GM21390 (cell line): ENCODE measurements around the gene CSH1.
"Not testable (repeated sequence)": the region's sequence is repeated elsewhere in the genome, so short reads cannot be mapped to it uniquely, and the experiment has no call there.

Source experiments
- ATAC-seq: cut with Tn5 transposase; IDR thresholded peaks from one replicate; pipeline ENCODE4 v1.9.1; 2021; ENCODE audit not compliant: unreplicated experiment

Gene CSH1

GRCh38 chr17:63928966-63929695 is 32.8 kb upstream of the CSH1 start:
- no peak for ATAC-seq

GRCh38 chr17:63928172-63928666 is 31.8 kb upstream of the CSH1 start:
- ATAC-seq, result no peak

GRCh38 chr17:63927464-63928171 is 31.2 kb upstream of the CSH1 start:
- ATAC-seq, result no peak

- ATAC-seq, result no peak
Measured at GRCh38 chr17:63926164-63926563, 29.8 kb upstream of the CSH1 start.

- ATAC-seq, result no peak
Measured at GRCh38 chr17:63925615-63926014, 29.2 kb upstream of the CSH1 start.

GRCh38 chr17:63922402-63922801 is 26.0 kb upstream of the CSH1 start:
- ATAC-seq, result peak; percentile 48

GRCh38 chr17:63920779-63921178 is 24.4 kb upstream of the CSH1 start:
- ATAC-seq, result not testable (repeated sequence)

- ATAC-seq, result not testable (repeated sequence)
Measured at GRCh38 chr17:63920050-63920449, 23.7 kb upstream of the CSH1 start.

- ATAC-seq, result peak; percentile 75
Measured at GRCh38 chr17:63919311-63919723, 22.9 kb upstream of the CSH1 start.

GRCh38 chr17:63918789-63919305 is 22.5 kb upstream of the CSH1 start, which contains the start of gene GH1:
Gene GH1, minus strand, starts transcription at chr17:63918839. Its CDS starts 63 bp downstream, at chr17:63918776.
- not testable (repeated sequence) for ATAC-seq

- ATAC-seq, result no peak
Measured at GRCh38 chr17:63918305-63918704, 21.9 kb upstream of the CSH1 start.

GRCh38 chr17:63917646-63918045 is 21.3 kb upstream of the CSH1 start:
- no peak for ATAC-seq

GRCh38 chr17:63917206-63917605 is 20.8 kb upstream of the CSH1 start:
- ATAC-seq, result not testable (repeated sequence)

GRCh38 chr17:63916566-63917185 is 20.3 kb upstream of the CSH1 start:
- no peak for ATAC-seq

GRCh38 chr17:63915753-63916152 is 19.4 kb upstream of the CSH1 start:
- not testable (repeated sequence) for ATAC-seq

- no peak for ATAC-seq
Measured at GRCh38 chr17:63914471-63914870, 18.1 kb upstream of the CSH1 start.

GRCh38 chr17:63911657-63912100 is 15.3 kb upstream of the CSH1 start:
- no peak for ATAC-seq

- no peak for ATAC-seq
Measured at GRCh38 chr17:63911041-63911635, 14.8 kb upstream of the CSH1 start, which contains the start of gene CSHL1. Gene CSHL1, minus strand, starts transcription at chr17:63911258. Its CDS starts 62 bp downstream, at chr17:63911196.

GRCh38 chr17:63910096-63910495 is 13.7 kb upstream of the CSH1 start:
- ATAC-seq, result no peak

GRCh38 chr17:63909586-63909985 is 13.2 kb upstream of the CSH1 start:
- ATAC-seq, result not testable (repeated sequence)
